Measurements from ENCODE around the gene CNGA3.

CNGA3 gene

GRCh38 chr2:98329549-98329948, 16.7 kb upstream of the CNGA3 start:
- H3K4me1 ChIP-seq (ENCODE audit: control insufficient read depth, insufficient read depth, low read length): peaks cover 6% of the 10 kb centered on the region
- no peak overlapping the region for H3K4me3 ChIP-seq (ENCODE audit: low read depth, low read length)
- TF ChIP-seq KLF17 (tag by site-specific recombination; IDR thresholded peaks at IDR 0.05) (no peak), ZNF223 (tag by site-specific recombination; IDR thresholded peaks at IDR 0.05) (no peak), REPIN1 (tag by site-specific recombination; IDR thresholded peaks at IDR 0.05; ENCODE audit: low read depth) (no peak), ZNF10 (tag by site-specific recombination; IDR thresholded peaks at IDR 0.05) (peak; percentile 82)
- POLR2A ChIA-PET: no interaction called here
- no peaks in the 10 kb centered on the region for H3K9me3 ChIP-seq (ENCODE audit: control insufficient read depth, insufficient read depth, low read depth, low read length)
- CTCF ChIA-PET: no interaction called here
- H3K36me3 ChIP-seq (ENCODE audit: control insufficient read depth in 2 of 2, insufficient read depth in 1 of 2, low read length in 2 of 2): no peaks in the 10 kb centered on the region
- no peak overlapping the region for H3K27ac ChIP-seq (ENCODE audit: extremely low read depth, low read depth, low read length)

GRCh38 chr2:98332989-98333388, 13.3 kb upstream of the CNGA3 start:
- TF ChIP-seq ZNF121 (tag by site-specific recombination; IDR thresholded peaks at IDR 0.05) (no peak), ZNF76 (tag by site-specific recombination; IDR thresholded peaks at IDR 0.05; ENCODE audit: borderline replicate concordance, low read depth) (no peak), ZNF510 (tag by site-specific recombination; IDR thresholded peaks at IDR 0.05; ENCODE audit: insufficient replicate concordance) (peak; percentile 45)
- CTCF ChIA-PET: no interaction called here
- POLR2A ChIA-PET: no interaction called here
- no peak overlapping the region for H3K4me3 ChIP-seq (ENCODE audit: low read depth, low read length)
- H3K27ac ChIP-seq (ENCODE audit: extremely low read depth, low read depth, low read length): no peak overlapping the region
- H3K4me1 ChIP-seq (ENCODE audit: control insufficient read depth, insufficient read depth, low read length): peaks cover 12% of the 10 kb centered on the region
- H3K36me3 ChIP-seq (ENCODE audit: control insufficient read depth in 2 of 2, insufficient read depth in 1 of 2, low read length in 2 of 2): no peaks in the 10 kb centered on the region
- no peaks in the 10 kb centered on the region for H3K9me3 ChIP-seq (ENCODE audit: control insufficient read depth, insufficient read depth, low read depth, low read length)

- Histone ChIP-seq H3K4me3 (ENCODE audit: low read depth, low read length) (no peak overlapping the region), H3K9me3 (ENCODE audit: control insufficient read depth, insufficient read depth, low read depth, low read length) (no peaks in the 10 kb centered on the region), H3K36me3 (ENCODE audit: control insufficient read depth in 2 of 2, insufficient read depth in 1 of 2, low read length in 2 of 2) (no peaks in the 10 kb centered on the region), H3K27ac (ENCODE audit: extremely low read depth, low read depth, low read length) (no peak overlapping the region), H3K4me1 (ENCODE audit: control insufficient read depth, insufficient read depth, low read length) (peaks cover 12% of the 10 kb centered on the region)
- no peak for TF ChIP-seq ZSCAN16 (tag by site-specific recombination; IDR thresholded peaks at IDR 0.05)
- TF ChIP-seq ZNF24 (tag by site-specific recombination; IDR thresholded peaks at IDR 0.05): no peak
- TF ChIP-seq YY1 (tag by site-specific recombination; IDR thresholded peaks at IDR 0.05): no peak
- TF ChIP-seq ZNF473 (tag by site-specific recombination; IDR thresholded peaks at IDR 0.05): no peak
- TF ChIP-seq ZNF585B (tag by site-specific recombination; IDR thresholded peaks at IDR 0.05): no peak
- TF ChIP-seq ZBTB11 (tag by site-specific recombination; conservative IDR thresholded peaks at IDR 0.05; ENCODE audit: low read depth): no peak
- TF ChIP-seq ZNF202 (tag by site-specific recombination; IDR thresholded peaks at IDR 0.05; ENCODE audit: borderline replicate concordance): no peak
- TF ChIP-seq ZNF670 (tag by site-specific recombination; IDR thresholded peaks at IDR 0.05; ENCODE audit: low read depth): no peak
- TF ChIP-seq ZNF664 (tag by site-specific recombination; IDR thresholded peaks at IDR 0.05): no peak
- TF ChIP-seq ZNF596 (tag by site-specific recombination; IDR thresholded peaks at IDR 0.05): no peak
- TF ChIP-seq SETDB1 (IDR thresholded peaks at IDR 0.05; ENCODE audit: insufficient read length, low read length): no peak
- ChIA-PET POLR2A (no interaction called here), CTCF (no interaction called here)
These were observed 12.3 kb upstream of the CNGA3 start for GRCh38 chr2:98333922-98334321.
